ENCODE results near the gene SLC33A1.

The SLC33A1 gene

GRCh38 chr3:155805802-155806618 lies 48.2 kb downstream of the SLC33A1 start, which contains the start of gene C3orf33:
TSS of gene C3orf33 (minus strand) at chr3:155806278. CDS start at chr3:155806252, 26 bp downstream.
- peak; percentile 73 for DNase-seq (ENCODE audit: extremely low spot score, insufficient read length, low read depth)
- peak; percentile 73 for FAIRE-seq

GRCh38 chr3:155805204-155805801 lies 48.9 kb downstream of the SLC33A1 start:
- no peak for DNase-seq (ENCODE audit: extremely low spot score, insufficient read length, low read depth)
- FAIRE-seq: no peak

- FAIRE-seq: no peak
- no peak for DNase-seq (ENCODE audit: extremely low spot score, insufficient read length, low read depth)
Observed at GRCh38 chr3:155804323-155804722, 49.9 kb downstream of the SLC33A1 start.

GRCh38 chr3:155792532-155792931 lies 61.7 kb downstream of the SLC33A1 start:
- FAIRE-seq: no peak
- DNase-seq (ENCODE audit: extremely low spot score, insufficient read length, low read depth): no peak

GRCh38 chr3:155791190-155791589 lies 63.0 kb downstream of the SLC33A1 start:
- FAIRE-seq: no peak
- no peak for DNase-seq (ENCODE audit: extremely low spot score, insufficient read length, low read depth)

- FAIRE-seq (no peak), DNase-seq (ENCODE audit: extremely low spot score, insufficient read length, low read depth) (no peak)
Observed at GRCh38 chr3:155790272-155790925, 63.8 kb downstream of the SLC33A1 start.

GRCh38 chr3:155785662-155786295 lies 68.4 kb downstream of the SLC33A1 start:
- no peak for DNase-seq (ENCODE audit: extremely low spot score, insufficient read length, low read depth)

GRCh38 chr3:155782390-155782953 lies 71.8 kb downstream of the SLC33A1 start:
- DNase-seq (ENCODE audit: extremely low spot score, insufficient read length, low read depth) (no peak), FAIRE-seq (no peak)

More at GRCh38 chr3:155785662-155786295, 68.4 kb downstream of the SLC33A1 start:
- no peak for FAIRE-seq

GRCh38 chr3:155780291-155780690 lies 73.9 kb downstream of the SLC33A1 start:
- FAIRE-seq: no peak
- DNase-seq (ENCODE audit: extremely low spot score, insufficient read length, low read depth): no peak

GRCh38 chr3:155778462-155778861 lies 75.8 kb downstream of the SLC33A1 start:
- FAIRE-seq (no peak), DNase-seq (ENCODE audit: extremely low spot score, insufficient read length, low read depth) (no peak)

- DNase-seq (ENCODE audit: extremely low spot score, insufficient read length, low read depth): no peak
- no peak for FAIRE-seq
Observed at GRCh38 chr3:155772801-155773200, 81.4 kb downstream of the SLC33A1 start.

- no peak for FAIRE-seq
Observed at GRCh38 chr3:155771126-155771525, 83.1 kb downstream of the SLC33A1 start.

More at GRCh38 chr3:155771126-155771525, 83.1 kb downstream of the SLC33A1 start:
- DNase-seq (ENCODE audit: extremely low spot score, insufficient read length, low read depth): no peak

Data from GM18507 (cell line).